Uterus (tissue), 4 donors: ENCODE measurements around the gene MBNL1. TPM values are rescaled to one million over a fixed set of nuclear protein-coding genes. Genes with fewer than 3 reads are reported as not detected.

Experiments
- DNase-seq, 2 donors: peaks; one replicate each; pipeline ENCODE4 v3.0.0-alpha.2; 2019 to 2020
- H3K27ac ChIP-seq, 2 donors: fragments of 200-600 bp; sonication (generic); 1 replicate in 1 of 2; 2 replicates in 1 of 2; pipeline ENCODE4 v1.5.1; 2016 to 2018
- H3K27me3 ChIP-seq, 2 donors: fragments of 200-600 bp; sonication (generic); one replicate each; pipeline ENCODE4 v1.5.1; 2018 to 2019; ENCODE audit warnings: control low read depth in 1 of 2
- H3K36me3 ChIP-seq, 2 donors: fragments of 200-600 bp; sonication (generic); one replicate each; pipeline ENCODE4 v1.5.1; 2019; ENCODE audit warnings: control low read depth in 1 of 2
- H3K4me1 ChIP-seq, 2 donors: fragments of 200-600 bp; sonication (generic); one replicate each; pipeline ENCODE4 v1.5.1; 2018 to 2019; ENCODE audit warnings: control low read depth in 1 of 2
- H3K4me3 ChIP-seq, 2 donors: fragments of 200-600 bp; sonication (generic); 1 replicate in 1 of 2; 2 replicates in 1 of 2; pipeline ENCODE4 v1.5.1; 2018 to 2019; ENCODE audit warnings: mild to moderate bottlenecking in 1 of 2
- H3K9me3 ChIP-seq, 2 donors: fragments of 200-600 bp; sonication (generic); one replicate each; pipeline ENCODE4 v1.5.1; 2019; ENCODE audit warnings: control low read depth in 1 of 2
- POLR2A ChIP-seq, 2 donors: fragments of 450-650 bp; IDR thresholded peaks; one replicate each; pipeline ENCODE4 v1.6.1; 2016; ENCODE audit warnings: antibody characterized with exemption in 2 of 2, mild to moderate bottlenecking in 1 of 2, moderate library complexity in 1 of 2
- intact Hi-C: fragments of 100-400 bp; cut with DNase I; formaldehyde crosslinking; loops from one replicate; pipeline ENCODE4 v1.15.1; 2023; ENCODE audit warnings: low total_unique reads
- total RNA-seq, 4 donors: library from RNA; depleted of rRNA in 3 of 4; stranded (reverse); fragments of >200 nt in 3 of 4; gene quantifications; one replicate each; pipeline versions ENCODE4 v1.1.0 to v1.2.4, GENCODE V29; 2014 to 2023
- TF ChIP-seq, protein P1 (sequence below), 4 experiments: fragments of 200-600 bp in 2 of 4; fragments of 450-650 bp in 2 of 4; sonication (generic) in 2 of 4; IDR thresholded peaks; one replicate each; pipeline ENCODE4 v1.5.1; 2016 to 2019; ENCODE audit warnings: antibody characterized with exemption in 4 of 4, mild to moderate bottlenecking in 2 of 4, moderate library complexity in 1 of 4
- donor health status: DM: yes; HTN: yes; CAD: no.

MBNL1 gene
- total RNA-seq, 4 donors from 2014 or later, result 219 to 470 (median 243) TPM

DNA sequence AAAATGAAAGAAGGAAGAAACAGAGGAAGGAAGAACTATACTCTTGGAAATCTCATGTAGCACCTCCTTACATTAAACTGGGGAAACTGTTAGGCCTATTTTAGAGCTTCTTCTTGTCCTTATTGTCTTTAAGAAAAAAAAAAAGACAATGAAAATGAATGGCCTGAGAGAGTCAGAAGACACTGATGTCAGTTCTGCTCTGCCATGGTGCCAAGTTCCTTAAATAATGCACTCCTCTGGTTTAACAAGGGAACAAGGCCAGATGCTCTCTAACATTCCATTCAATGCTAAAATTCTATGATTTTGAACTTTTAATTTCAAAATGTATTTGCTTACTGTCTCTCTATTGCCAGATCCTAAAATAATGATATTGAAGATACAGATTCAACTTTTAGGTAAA is 4.4 kb upstream of the MBNL1 start:
- Histone ChIP-seq H3K4me3 (no peak overlapping the region), H3K27me3 (no peaks in the 10 kb centered on the region), H3K9me3 (no peaks in the 10 kb centered on the region), H3K4me1 (peaks cover 0 to 11% of the 10 kb centered on the region in 2 donors), H3K27ac (peak overlapping the region; percentile 98 to 99), H3K36me3 (no peaks in the 10 kb centered on the region)
- no peak for DNase-seq
- TF ChIP-seq, protein P1, sequence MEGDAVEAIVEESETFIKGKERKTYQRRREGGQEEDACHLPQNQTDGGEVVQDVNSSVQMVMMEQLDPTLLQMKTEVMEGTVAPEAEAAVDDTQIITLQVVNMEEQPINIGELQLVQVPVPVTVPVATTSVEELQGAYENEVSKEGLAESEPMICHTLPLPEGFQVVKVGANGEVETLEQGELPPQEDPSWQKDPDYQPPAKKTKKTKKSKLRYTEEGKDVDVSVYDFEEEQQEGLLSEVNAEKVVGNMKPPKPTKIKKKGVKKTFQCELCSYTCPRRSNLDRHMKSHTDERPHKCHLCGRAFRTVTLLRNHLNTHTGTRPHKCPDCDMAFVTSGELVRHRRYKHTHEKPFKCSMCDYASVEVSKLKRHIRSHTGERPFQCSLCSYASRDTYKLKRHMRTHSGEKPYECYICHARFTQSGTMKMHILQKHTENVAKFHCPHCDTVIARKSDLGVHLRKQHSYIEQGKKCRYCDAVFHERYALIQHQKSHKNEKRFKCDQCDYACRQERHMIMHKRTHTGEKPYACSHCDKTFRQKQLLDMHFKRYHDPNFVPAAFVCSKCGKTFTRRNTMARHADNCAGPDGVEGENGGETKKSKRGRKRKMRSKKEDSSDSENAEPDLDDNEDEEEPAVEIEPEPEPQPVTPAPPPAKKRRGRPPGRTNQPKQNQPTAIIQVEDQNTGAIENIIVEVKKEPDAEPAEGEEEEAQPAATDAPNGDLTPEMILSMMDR (IDR thresholded peaks at IDR 0.05), result no peak
- no peak for TF ChIP-seq POLR2A (IDR thresholded peaks at IDR 0.05)
- intact Hi-C loops, result loop anchor here (10.0 kb wide), 1 partner anchor 60 kb away; no protein-coding TSS in a partner anchor

DNA sequence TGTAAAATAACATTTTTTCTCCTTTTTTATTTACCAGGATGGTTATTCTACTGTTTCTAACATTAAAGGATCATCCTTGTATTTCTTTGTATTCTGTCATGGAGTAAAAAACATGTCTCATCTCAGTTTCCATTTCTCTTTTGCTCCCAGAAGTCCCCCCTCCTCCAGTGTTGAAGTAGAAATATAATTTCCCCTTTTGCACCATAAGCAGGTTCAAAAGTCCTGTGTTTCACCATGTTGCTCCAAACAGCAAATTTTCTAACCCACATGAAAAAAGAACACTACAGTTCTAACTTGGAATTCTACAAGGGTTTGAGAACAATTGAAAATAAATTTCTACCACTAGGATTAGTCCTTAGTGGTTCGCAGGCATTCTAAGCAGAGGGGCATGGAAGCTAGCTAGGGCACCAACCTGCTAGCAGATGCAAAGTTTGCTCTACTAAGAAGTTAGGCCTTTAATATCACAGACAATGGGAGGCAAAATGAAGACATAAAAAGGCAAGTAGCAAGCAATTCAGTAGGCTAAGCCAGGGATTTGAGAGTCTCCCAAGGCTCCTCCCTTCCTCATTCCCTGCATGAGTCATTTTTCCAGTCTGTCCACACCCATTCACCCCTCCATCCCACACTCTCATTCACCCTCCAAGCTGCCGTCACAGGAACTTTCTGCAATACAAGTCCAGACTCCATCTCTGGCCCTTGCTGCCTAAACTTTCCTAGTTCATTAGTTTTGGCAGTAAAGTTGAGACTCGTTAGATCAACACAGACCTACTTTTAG is 2.3 kb upstream of the MBNL1 start:
- Histone ChIP-seq H3K27ac (peak overlapping the region; percentile 98 to 99), H3K36me3 (no peaks in the 10 kb centered on the region), H3K4me1 (no peaks in the 10 kb centered on the region), H3K4me3 (peak overlapping the region; percentile 58 to 84), H3K9me3 (no peaks in the 10 kb centered on the region), H3K27me3 (no peaks in the 10 kb centered on the region)
- TF ChIP-seq, protein P1 (IDR thresholded peaks at IDR 0.05), result peak; percentile 13 to 37 (median 15)
- TF ChIP-seq POLR2A (IDR thresholded peaks at IDR 0.05), result peak; percentile 81 to 86
- intact Hi-C loops, result loop anchor here (10.0 kb wide), 1 partner anchor 62 kb away; no protein-coding TSS in a partner anchor
- peak; percentile 83 to 95 for DNase-seq

DNA sequence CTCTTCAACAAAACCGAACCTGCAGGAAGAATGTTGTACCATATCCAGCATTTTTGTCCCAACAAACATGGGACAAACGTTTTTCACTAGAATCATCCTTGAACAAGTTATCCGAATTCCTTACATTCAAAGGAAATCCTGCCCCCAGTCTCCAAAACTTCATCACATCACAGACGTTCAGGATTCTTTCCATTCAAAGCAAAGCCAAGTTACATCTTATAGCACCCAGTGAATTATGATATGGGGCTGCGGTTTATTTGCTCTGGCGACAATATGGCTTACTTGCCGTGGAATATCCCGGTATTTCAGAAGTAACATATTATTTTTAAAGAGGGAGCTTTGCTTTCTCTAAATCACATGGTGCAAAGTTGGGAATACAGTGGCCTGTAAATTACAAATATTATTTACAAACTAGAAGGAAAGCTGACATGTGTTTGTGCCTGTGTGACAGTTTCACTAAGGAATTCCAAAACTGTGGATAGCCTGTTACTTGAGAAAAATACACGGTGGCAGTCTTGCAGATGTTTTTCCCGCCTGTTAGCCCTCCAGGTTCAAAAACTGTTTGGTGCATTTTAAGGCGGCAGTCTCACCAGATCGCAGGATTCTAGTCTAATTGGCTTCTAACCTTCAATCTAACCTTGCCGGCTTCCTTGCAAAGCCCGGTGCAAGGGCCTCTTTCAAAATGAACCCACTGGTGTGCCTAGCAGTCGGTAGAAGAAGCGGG is 736 bp upstream of the MBNL1 start:
- intact Hi-C loops, result loop anchor here (10.0 kb wide), 1 partner anchor 63 kb away; no protein-coding TSS in a partner anchor
- TF ChIP-seq, protein P1 (IDR thresholded peaks at IDR 0.05), result no peak
- no peak for TF ChIP-seq POLR2A (IDR thresholded peaks at IDR 0.05)
- H3K36me3 ChIP-seq, result no peaks in the 10 kb centered on the region
- no peak for DNase-seq
- H3K27me3 ChIP-seq, result no peaks in the 10 kb centered on the region
- no peaks in the 10 kb centered on the region for H3K4me1 ChIP-seq
- H3K27ac ChIP-seq, result peak overlapping the region; percentile 98 to 99
- H3K4me3 ChIP-seq, result peak overlapping the region; percentile 58 to 84
- no peaks in the 10 kb centered on the region for H3K9me3 ChIP-seq

DNA sequence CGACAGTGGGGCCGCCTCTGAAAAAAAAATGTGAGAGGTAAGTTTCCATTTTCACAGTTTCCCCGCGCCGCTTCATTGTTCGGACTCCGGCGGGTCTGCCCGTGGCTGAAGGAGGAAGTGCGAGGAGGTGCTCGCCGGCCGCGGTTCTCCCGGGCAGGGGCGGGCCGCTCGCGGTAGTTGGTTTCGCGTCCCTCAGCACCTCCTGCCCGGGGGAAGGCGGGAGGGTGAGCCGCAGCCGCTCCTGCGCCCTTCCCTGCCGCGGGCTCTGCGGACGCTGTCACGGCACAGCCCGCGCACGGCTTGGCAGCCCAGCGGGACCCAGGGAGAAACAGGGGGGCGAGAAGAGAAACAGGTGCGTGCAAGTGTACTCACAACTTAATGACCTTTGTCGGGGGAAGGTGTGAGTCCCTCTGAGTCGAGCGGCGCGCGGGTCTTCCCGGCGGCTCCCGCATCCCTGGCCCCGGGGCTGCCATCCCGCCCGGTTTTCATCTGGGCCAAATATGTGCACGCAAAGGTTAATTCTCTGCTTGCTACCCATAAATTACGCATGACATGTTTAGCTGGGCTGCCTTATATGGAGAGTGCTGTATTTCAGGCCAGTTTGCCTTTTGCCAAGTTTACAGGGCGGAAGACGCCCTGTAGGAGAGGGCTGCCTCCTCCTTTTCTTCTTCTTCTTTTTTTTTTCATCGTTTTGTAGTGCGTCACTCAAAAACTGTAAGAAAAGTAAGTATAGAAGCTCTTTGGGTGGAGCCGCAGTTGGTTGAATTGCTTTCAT is 514 bp downstream of the MBNL1 start:
- H3K4me1 ChIP-seq, result no peaks in the 10 kb centered on the region
- H3K4me3 ChIP-seq, result peak overlapping the region; percentile 58 to 84
- no peaks in the 10 kb centered on the region for H3K9me3 ChIP-seq
- no peaks in the 10 kb centered on the region for H3K27me3 ChIP-seq
- no peaks in the 10 kb centered on the region for H3K36me3 ChIP-seq
- peak overlapping the region; percentile 98 to 99 for H3K27ac ChIP-seq
- intact Hi-C loops, result loop anchor here (10.0 kb wide), 1 partner anchor 64 kb away; no protein-coding TSS in a partner anchor
- peak; percentile 71 to 85 for DNase-seq
- TF ChIP-seq, protein P1 (IDR thresholded peaks at IDR 0.05), result no peak
- TF ChIP-seq POLR2A (IDR thresholded peaks at IDR 0.05), result peak; percentile 31 to 55
